KOPT-K1 (cell line): Measurements from ENCODE around the gene WWOX.

Experiments used
- H3K27ac ChIP-seq: fragments of 200-600 bp; sonication (generic); 2 replicates; pipeline ENCODE4 v1.5.1; 2016; ENCODE audit warnings: antibody characterized with exemption, mild to moderate bottlenecking, low read depth, low read length; ENCODE audit not compliant: poor library complexity, severe bottlenecking
- H3K36me3 ChIP-seq: fragments of 200-600 bp; sonication (generic); 2 replicates; pipeline ENCODE4 v1.5.1; 2017; ENCODE audit warnings: antibody characterized with exemption, mild to moderate bottlenecking, low read length, moderate library complexity; ENCODE audit not compliant: insufficient read depth
- H3K9me3 ChIP-seq: fragments of 200-600 bp; sonication (generic); 2 replicates; pipeline ENCODE4 v1.5.1; 2017; ENCODE audit warnings: antibody characterized with exemption, low read length, mild to moderate bottlenecking; ENCODE audit not compliant: insufficient read depth, poor library complexity, severe bottlenecking

Gene WWOX

GRCh38 chr16:78413651-78414050 lies 314.2 kb downstream of the WWOX start:
- Histone ChIP-seq H3K27ac (no peak overlapping the region), H3K9me3 (peaks cover 12% of the 10 kb centered on the region), H3K36me3 (no peaks in the 10 kb centered on the region)

- no peaks in the 10 kb centered on the region for H3K36me3 ChIP-seq
- no peak overlapping the region for H3K27ac ChIP-seq
- peaks cover 12% of the 10 kb centered on the region for H3K9me3 ChIP-seq
These were observed 315.6 kb downstream of the WWOX start for GRCh38 chr16:78415013-78415412.

GRCh38 chr16:78415669-78416068 lies 316.2 kb downstream of the WWOX start:
- Histone ChIP-seq H3K9me3 (peaks cover 12% of the 10 kb centered on the region), H3K27ac (no peak overlapping the region), H3K36me3 (no peaks in the 10 kb centered on the region)

GRCh38 chr16:78416400-78416799 lies 316.9 kb downstream of the WWOX start:
- Histone ChIP-seq H3K27ac (no peak overlapping the region), H3K36me3 (no peaks in the 10 kb centered on the region), H3K9me3 (peaks cover 12% of the 10 kb centered on the region)

GRCh38 chr16:78421181-78421708 lies 321.8 kb downstream of the WWOX start:
- Histone ChIP-seq H3K36me3 (no peaks in the 10 kb centered on the region), H3K27ac (no peak overlapping the region), H3K9me3 (no peaks in the 10 kb centered on the region)

GRCh38 chr16:78425281-78425680 lies 325.8 kb downstream of the WWOX start:
- Histone ChIP-seq H3K27ac (no peak overlapping the region), H3K9me3 (no peaks in the 10 kb centered on the region)

GRCh38 chr16:78425891-78426510 lies 326.5 kb downstream of the WWOX start:
- no peak overlapping the region for H3K27ac ChIP-seq
- H3K9me3 ChIP-seq, result no peaks in the 10 kb centered on the region
- no peaks in the 10 kb centered on the region for H3K36me3 ChIP-seq

More at GRCh38 chr16:78425281-78425680, 325.8 kb downstream of the WWOX start:
- no peaks in the 10 kb centered on the region for H3K36me3 ChIP-seq

- Histone ChIP-seq H3K27ac (no peak overlapping the region), H3K9me3 (no peaks in the 10 kb centered on the region), H3K36me3 (no peaks in the 10 kb centered on the region)
These were observed 328.7 kb downstream of the WWOX start for GRCh38 chr16:78428193-78428592.

GRCh38 chr16:78430281-78430680 lies 330.8 kb downstream of the WWOX start:
- no peaks in the 10 kb centered on the region for H3K9me3 ChIP-seq
- H3K27ac ChIP-seq, result no peak overlapping the region
- H3K36me3 ChIP-seq, result no peaks in the 10 kb centered on the region

GRCh38 chr16:78431004-78431670 lies 331.7 kb downstream of the WWOX start:
- no peaks in the 10 kb centered on the region for H3K9me3 ChIP-seq
- H3K27ac ChIP-seq, result no peak overlapping the region
- no peaks in the 10 kb centered on the region for H3K36me3 ChIP-seq

GRCh38 chr16:78431701-78432100 lies 332.2 kb downstream of the WWOX start:
- H3K36me3 ChIP-seq, result no peaks in the 10 kb centered on the region
- H3K27ac ChIP-seq, result no peak overlapping the region
- no peaks in the 10 kb centered on the region for H3K9me3 ChIP-seq

GRCh38 chr16:78432451-78432850 lies 333.0 kb downstream of the WWOX start:
- no peaks in the 10 kb centered on the region for H3K36me3 ChIP-seq
- no peaks in the 10 kb centered on the region for H3K9me3 ChIP-seq
- no peak overlapping the region for H3K27ac ChIP-seq

- H3K36me3 ChIP-seq, result no peaks in the 10 kb centered on the region
- no peaks in the 10 kb centered on the region for H3K9me3 ChIP-seq
- no peak overlapping the region for H3K27ac ChIP-seq
These were observed 333.7 kb downstream of the WWOX start for GRCh38 chr16:78433116-78433515.

- H3K36me3 ChIP-seq, result no peaks in the 10 kb centered on the region
- no peak overlapping the region for H3K27ac ChIP-seq
- no peaks in the 10 kb centered on the region for H3K9me3 ChIP-seq
These were observed 334.9 kb downstream of the WWOX start for GRCh38 chr16:78434401-78434800.

- H3K9me3 ChIP-seq, result no peaks in the 10 kb centered on the region
- no peak overlapping the region for H3K27ac ChIP-seq
- H3K36me3 ChIP-seq, result no peaks in the 10 kb centered on the region
These were observed 335.8 kb downstream of the WWOX start for GRCh38 chr16:78435260-78435659.

- Histone ChIP-seq H3K27ac (no peak overlapping the region), H3K9me3 (no peaks in the 10 kb centered on the region), H3K36me3 (no peaks in the 10 kb centered on the region)
These were observed 336.6 kb downstream of the WWOX start for GRCh38 chr16:78436023-78436422.
